SH-SY5Y (cell line): ENCODE results near the gene TTPAL.

ENCODE experiments used
- GATA2 ChIP-seq: IDR thresholded peaks from 2 replicates; pipeline ENCODE4 v1.6.1; 2011; ENCODE audit warnings: mild to moderate bottlenecking, low read depth, low read length
- GATA3 ChIP-seq: IDR thresholded peaks from 2 replicates; pipeline ENCODE4 v1.6.1; 2011; ENCODE audit warnings: low read depth, mild to moderate bottlenecking, low read length, moderate library complexity

The TTPAL gene, protein sequence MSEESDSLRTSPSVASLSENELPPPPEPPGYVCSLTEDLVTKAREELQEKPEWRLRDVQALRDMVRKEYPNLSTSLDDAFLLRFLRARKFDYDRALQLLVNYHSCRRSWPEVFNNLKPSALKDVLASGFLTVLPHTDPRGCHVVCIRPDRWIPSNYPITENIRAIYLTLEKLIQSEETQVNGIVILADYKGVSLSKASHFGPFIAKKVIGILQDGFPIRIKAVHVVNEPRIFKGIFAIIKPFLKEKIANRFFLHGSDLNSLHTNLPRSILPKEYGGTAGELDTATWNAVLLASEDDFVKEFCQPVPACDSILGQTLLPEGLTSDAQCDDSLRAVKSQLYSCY

DNA sequence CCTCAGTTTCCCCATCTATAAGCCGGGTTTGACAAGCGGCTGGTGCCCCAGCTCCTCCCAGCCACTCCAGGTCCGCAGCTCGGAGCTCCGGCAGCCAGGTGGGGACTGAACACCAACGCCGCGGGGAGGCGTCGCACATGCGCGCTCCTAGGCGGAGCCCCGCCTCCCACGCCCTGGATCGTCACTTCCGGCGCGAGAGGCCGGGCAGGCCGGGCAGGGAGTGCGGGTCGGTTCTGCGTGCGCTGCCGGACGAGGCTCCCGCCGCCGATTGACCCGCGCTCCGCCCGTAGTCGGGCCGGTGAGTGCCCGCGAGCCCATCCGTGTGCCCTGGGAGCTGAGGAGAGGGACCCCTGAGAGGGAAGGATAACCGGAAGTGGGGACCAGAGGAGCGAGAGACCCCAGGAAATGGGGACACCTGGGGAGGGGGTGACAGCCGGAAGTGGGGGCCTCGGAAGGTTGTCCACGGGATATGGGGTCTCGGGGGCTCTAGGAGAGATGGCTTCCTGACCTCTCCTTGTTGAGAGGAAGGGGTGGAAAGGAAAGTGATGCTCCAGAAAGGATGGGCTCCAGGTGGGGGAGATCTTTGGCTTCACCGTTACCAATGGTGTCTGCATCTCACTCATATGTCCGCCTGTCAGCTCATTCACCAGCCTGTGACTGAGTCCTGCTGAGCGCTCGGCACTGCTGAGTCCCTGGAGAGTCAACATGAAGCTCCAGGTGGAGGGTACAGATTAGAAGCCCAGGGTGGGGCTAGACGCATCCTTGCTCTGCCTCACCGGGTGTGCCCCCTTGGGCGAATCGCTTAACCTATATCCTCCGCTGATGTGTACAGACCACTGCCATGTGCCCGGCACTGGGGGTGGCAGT, at the start of gene TTPAL:
TSS of gene TTPAL (plus strand) at position 181 of the 867 bp plus-strand sequence. CDS start 4,126 bp downstream, outside the sequence.
- no peak for TF ChIP-seq GATA3
- TF ChIP-seq GATA2: no peak

DNA sequence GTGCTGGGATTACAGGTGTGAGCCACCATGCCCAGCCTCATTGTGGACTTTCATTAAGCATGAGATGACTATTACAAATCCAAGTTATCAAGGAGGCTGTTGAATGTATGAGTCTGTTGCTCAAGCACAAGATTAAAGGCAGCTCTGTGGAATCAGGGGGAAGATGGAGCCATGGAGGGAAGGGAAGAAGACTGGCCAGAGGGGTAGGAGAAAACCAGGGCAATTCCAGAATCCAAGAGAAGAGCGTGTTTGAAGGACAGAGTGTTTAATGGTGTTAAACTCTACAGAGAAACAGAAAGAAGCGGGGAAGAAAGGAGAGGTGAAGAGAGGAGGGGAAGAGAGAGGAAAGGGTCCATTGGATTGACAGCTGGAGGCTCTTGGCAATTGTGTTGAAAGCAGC, 49.8 kb upstream of the TTPAL start:
- TF ChIP-seq GATA3 (no peak), GATA2 (no peak)

DNA sequence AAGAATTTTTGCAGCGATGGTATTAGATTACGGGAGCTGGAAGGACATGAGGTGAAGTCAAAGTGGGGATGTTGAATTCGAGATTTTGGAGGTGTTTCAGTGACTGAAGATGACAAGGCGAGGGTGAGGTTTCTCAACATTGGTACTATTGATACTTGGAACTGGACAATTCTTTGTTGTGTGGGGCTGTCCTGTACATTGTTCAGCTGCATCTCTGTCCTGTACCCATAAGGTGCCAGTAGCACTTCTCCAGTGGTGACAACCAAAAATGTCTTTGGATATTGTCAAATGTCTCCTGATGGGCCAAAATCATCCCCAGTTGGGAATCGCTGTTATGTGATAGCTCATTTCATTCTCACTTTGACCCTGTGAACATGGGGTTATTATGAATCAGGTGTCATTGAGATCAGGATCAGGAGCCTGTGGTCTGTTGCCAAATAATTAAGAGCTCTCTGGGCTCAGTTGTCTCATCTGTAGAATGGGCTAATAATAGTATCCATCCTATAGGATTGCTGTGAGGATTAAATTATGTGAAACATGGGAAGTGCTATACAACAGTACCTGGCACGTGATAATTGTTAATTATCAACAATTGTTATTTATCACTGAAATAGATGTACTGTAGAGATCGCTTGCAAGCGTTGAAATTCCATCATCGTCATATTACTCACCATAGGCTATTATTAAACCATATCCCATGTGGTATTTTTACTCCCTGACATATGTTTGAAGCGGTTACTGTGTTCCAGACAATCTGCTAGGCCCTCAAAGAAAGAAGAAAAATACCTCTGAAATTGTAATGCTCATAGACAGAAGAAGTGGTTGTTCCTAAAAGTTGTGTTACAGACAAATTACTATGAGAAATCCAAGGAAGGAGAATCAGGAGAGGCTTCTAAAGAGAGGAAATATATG, 48.5 kb upstream of the TTPAL start:
- no peak for TF ChIP-seq GATA2
- TF ChIP-seq GATA3: no peak

DNA sequence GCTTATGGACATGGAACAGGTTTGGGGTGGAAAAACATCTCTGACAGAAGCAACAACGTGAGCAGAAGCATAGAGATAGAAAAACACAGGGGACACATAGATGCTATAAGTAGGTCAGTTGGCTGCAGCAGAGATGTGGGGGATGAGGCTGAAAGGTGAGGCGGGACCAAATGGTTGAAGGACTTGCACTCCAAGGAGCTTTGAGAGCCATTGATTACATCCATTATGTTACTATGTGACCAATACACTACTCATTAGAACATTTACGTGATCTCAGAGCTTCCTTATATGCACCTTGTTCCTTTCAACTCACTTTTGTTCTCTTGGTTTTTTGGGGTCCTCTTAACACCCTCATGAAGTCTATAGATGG, 47.9 kb upstream of the TTPAL start:
- no peak for TF ChIP-seq GATA3
- no peak for TF ChIP-seq GATA2

DNA sequence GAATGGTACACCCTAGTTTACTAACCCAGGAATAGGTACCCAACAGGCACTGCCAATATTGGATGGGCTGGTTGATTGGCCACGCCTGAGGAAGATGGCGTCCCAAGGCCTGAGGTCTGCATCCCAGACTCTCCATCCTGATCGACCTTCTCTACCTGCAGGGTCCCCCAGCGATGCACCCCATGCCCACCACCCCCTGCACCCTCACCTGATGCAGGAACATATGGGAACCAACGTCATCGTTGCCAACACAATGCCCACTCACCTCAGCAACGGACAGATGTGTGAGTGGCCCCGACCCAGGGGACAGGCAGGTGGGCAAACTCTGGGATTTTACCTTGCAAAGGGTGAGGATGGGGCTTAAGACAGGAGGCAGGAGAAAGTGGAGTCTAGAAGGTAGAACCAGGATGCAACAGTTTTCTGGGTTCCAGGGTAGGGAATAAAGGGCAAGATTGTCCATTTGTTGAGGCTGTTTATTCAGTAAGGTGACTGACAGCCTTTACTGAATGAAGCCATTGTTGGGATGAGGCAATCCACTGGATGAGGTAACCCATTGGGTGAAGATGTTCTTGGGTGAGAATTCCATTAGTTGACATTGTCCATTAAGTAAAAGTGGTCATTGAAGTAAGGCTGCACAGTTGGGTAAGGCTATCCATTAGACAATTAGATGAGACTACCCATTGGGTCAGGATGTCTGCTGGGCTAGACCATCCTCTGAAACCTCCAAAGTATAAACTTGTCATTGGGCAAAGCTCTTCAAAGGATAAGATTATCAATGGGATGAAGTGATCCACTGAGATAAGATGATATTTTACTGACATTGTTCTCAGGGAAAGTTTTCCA, 47.3 kb upstream of the TTPAL start:
- no peak for TF ChIP-seq GATA3
- no peak for TF ChIP-seq GATA2

DNA sequence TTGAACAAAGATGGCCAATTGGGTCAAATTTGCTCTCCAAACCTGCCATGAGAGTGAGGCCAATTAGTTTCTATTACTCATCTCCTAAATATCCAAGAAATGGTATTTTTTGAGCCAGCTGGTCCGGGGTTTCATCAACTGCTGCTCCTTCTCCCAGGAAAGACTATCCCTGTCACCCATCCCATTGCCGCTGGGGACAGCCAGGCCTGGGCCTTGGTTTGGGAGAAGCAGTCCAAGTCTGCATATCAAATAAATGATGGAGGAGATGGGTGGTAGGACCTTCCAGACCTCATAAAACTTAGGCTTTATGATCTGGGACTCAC, 46.7 kb upstream of the TTPAL start:
- TF ChIP-seq GATA3 (no peak), GATA2 (no peak)

DNA sequence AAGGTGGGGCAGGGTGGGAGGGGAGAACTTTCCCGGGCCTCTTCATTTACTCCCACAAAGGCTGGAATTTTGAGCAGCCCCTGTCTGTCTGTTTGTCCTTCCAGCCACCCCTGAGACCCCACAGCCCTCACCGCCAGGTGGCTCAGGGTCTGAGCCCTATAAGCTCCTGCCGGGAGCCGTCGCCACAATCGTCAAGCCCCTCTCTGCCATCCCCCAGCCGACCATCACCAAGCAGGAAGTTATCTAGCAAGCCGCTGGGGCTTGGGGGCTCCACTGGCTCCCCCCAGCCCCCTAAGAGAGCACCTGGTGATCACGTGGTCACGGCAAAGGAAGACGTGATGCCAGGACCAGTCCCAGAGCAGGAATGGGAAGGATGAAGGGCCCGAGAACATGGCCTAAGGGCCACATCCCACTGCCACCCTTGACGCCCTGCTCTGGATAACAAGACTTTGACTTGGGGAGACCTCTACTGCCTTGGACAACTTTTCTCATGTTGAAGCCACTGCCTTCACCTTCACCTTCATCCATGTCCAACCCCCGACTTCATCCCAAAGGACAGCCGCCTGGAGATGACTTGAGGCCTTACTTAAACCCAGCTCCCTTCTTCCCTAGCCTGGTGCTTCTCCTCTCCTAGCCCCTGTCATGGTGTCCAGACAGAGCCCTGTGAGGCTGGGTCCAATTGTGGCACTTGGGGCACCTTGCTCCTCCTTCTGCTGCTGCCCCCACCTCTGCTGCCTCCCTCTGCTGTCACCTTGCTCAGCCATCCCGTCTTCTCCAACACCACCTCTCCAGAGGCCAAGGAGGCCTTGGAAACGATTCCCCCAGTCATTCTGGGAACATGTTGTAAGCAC, 46.0 kb upstream of the TTPAL start:
- no peak for TF ChIP-seq GATA2

DNA sequence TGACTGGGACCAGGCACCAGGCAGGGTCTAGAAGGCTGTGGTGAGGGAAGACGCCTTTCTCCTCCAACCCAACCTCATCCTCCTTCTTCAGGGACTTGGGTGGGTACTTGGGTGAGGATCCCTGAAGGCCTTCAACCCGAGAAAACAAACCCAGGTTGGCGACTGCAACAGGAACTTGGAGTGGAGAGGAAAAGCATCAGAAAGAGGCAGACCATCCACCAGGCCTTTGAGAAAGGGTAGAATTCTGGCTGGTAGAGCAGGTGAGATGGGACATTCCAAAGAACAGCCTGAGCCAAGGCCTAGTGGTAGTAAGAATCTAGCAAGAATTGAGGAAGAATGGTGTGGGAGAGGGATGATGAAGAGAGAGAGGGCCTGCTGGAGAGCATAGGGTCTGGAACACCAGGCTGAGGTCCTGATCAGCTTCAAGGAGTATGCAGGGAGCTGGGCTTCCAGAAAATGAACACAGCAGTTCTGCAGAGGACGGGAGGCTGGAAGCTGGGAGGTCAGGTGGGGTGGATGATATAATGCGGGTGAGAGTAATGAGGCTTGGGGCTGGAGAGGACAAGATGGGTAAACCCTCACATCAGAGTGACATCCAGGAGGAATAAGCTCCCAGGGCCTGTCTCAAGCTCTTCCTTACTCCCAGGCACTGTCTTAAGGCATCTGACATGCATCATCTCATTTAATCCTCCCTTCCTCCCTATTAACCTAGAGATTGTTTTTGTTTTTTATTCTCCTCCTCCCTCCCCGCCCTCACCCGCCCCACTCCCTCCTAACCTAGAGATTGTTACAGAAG, 45.2 kb upstream of the TTPAL start:
- TF ChIP-seq GATA3 (no peak), GATA2 (no peak)

DNA sequence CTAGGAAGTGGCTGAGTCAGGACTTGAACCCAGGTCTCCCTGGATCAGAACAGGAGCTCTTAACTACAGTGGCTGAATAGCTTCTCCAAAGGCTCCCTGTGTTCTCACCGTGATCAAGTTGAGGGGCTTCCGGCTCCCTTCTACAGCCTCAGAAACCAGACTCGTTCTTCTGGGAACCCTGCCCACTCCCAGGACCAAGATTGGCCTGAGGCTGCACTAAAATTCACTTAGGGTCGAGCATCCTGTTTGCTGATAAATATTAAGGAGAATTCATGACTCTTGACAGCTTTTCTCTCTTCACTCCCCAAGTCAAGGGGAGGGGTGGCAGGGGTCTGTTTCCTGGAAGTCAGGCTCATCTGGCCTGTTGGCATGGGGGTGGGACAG, 44.6 kb upstream of the TTPAL start:
- TF ChIP-seq GATA2: no peak

DNA sequence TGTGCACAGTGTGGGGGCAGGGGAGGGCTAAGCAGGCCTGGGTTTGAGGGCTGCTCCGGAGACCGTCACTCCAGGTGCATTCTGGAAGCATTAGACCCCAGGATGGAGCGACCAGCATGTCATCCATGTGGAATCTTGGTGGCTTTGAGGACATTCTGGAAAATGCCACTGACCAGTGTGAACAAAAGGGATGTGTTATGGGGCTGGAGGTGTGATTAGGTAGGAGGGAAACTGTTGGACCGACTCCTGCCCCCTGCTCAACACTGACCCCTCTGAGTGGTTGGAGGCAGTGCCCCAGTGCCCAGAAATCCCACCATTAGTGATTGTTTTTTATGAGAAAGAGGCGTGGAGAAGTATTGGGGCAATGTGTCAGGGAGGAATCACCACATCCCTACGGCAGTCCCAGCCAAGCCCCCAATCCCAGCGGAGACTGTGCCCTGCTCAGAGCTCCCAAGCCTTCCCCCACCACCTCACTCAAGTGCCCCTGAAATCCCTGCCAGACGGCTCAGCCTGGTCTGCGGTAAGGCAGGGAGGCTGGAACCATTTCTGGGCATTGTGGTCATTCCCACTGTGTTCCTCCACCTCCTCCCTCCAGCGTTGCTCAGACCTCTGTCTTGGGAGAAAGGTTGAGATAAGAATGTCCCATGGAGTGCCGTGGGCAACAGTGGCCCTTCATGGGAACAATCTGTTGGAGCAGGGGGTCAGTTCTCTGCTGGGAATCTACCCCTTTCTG, 44.0 kb upstream of the TTPAL start:
- TF ChIP-seq GATA2 (no peak), GATA3 (no peak)
